OCI-LY7 (cell line): Measurements from ENCODE around the gene PARD3B. TPM values are rescaled to one million over a fixed set of nuclear protein-coding genes. Genes with fewer than 3 reads are reported as not detected.

Source experiments
- BruUV-seq: library from RNA; stranded (reverse); fragments of 400-500 nt; replicated peaks from 2 replicates; lab custom pipeline; 2021; lab: Mats Ljungman, UMichigan
- CTCF ChIA-PET: fragments of 300-600 bp; sonication (Branson Sonifier 250); formaldehyde crosslinking; loops from one replicate; lab custom pipeline; 2022; ENCODE audit warnings: antibody characterized with exemption; ENCODE audit not compliant: unreplicated experiment; lab: Charles Lee
- POLR2A ChIA-PET: fragments of 300-600 bp; sonication (Branson Sonifier 250); formaldehyde crosslinking; loops from one replicate; lab custom pipeline; 2022; ENCODE audit warnings: antibody characterized with exemption; lab: Charles Lee
- DNase-seq: peaks from one replicate; pipeline ENCODE4 v3.0.0-alpha.2; 2015; ENCODE audit warnings: low spot score
- H2AFZ ChIP-seq: fragments of 200-600 bp; sonication (generic), shearing (Covaris generic); 2 replicates; pipeline ENCODE4 v1.6.1; 2014; ENCODE audit warnings: mild to moderate bottlenecking, antibody characterized with exemption, low read length, moderate library complexity
- H3K27ac ChIP-seq: fragments of 200-600 bp; sonication (generic); 2 replicates; pipeline ENCODE4 v1.5.1; 2014; ENCODE audit warnings: mixed run types, low read depth, mild to moderate bottlenecking, moderate library complexity, low read length, inconsistent platforms; ENCODE audit not compliant: poor library complexity, severe bottlenecking
- H3K36me3 ChIP-seq: fragments of 200-600 bp; sonication (generic); 2 replicates; pipeline ENCODE4 v1.6.1; 2014; ENCODE audit warnings: mild to moderate bottlenecking, antibody characterized with exemption, low read length, moderate library complexity, mixed read lengths; ENCODE audit not compliant: insufficient read depth
- H3K4me1 ChIP-seq: fragments of 200-600 bp; sonication (generic); 2 replicates; pipeline ENCODE4 v1.5.1; 2014; ENCODE audit warnings: mild to moderate bottlenecking, low read length; ENCODE audit not compliant: insufficient read depth, poor library complexity, severe bottlenecking
- H3K4me2 ChIP-seq: fragments of 200-600 bp; sonication (generic); 2 replicates; pipeline ENCODE4 v1.6.1; 2014; ENCODE audit warnings: mild to moderate bottlenecking, low read length
- H3K4me3 ChIP-seq: fragments of 200-600 bp; sonication (generic); 2 replicates; pipeline ENCODE4 v1.5.1; 2014; ENCODE audit warnings: mild to moderate bottlenecking, low read depth, low read length; ENCODE audit not compliant: poor library complexity, severe bottlenecking
- H3K79me2 ChIP-seq: fragments of 200-600 bp; sonication (generic); 2 replicates; pipeline ENCODE4 v1.6.1; 2016; ENCODE audit warnings: low read depth, mild to moderate bottlenecking, low read length, moderate library complexity, mixed read lengths; ENCODE audit not compliant: insufficient read depth
- H3K9me2 ChIP-seq: fragments of 200-600 bp; sonication (generic); 2 replicates; pipeline ENCODE4 v1.6.1; 2016; ENCODE audit warnings: mild to moderate bottlenecking, low read length, mixed read lengths; ENCODE audit not compliant: insufficient read depth
- H3K9me3 ChIP-seq: fragments of 200-600 bp; sonication (generic); 2 replicates; pipeline ENCODE4 v1.6.1; 2014; ENCODE audit warnings: mild to moderate bottlenecking, mixed run types, low read length, mixed read lengths
- H4K20me1 ChIP-seq: fragments of 200-600 bp; sonication (generic); 2 replicates; pipeline ENCODE4 v1.6.1; 2014; ENCODE audit warnings: mild to moderate bottlenecking, antibody characterized with exemption, low read length, moderate library complexity, mixed read lengths; ENCODE audit not compliant: insufficient read depth
- EZH2phosphoT487 ChIP-seq: fragments of 200-600 bp; sonication (generic); IDR thresholded peaks from 2 replicates; pipeline ENCODE4 v1.6.1; 2018; ENCODE audit warnings: low read depth, borderline replicate concordance, mild to moderate bottlenecking, mixed run types, antibody characterized with exemption, low read length, moderate library complexity, mixed read lengths
- intact Hi-C: fragments of 100-400 bp; cut with micrococcal nuclease; formaldehyde crosslinking; loops from one replicate; pipeline ENCODE4 v1.10.0; 2022; ENCODE audit not compliant: unreplicated experiment
- total RNA-seq, 2 experiments: library from RNA; depleted of rRNA in 1 of 2; stranded (reverse); fragments of >200 nt in 1 of 2; shearing (Covaris generic) in 1 of 2; gene quantifications; 2 replicates each; pipeline ENCODE4 v1.2.3, GENCODE V29; 2014 to 2022
- TF ChIP-seq, protein P1 (sequence below): fragments of 200-600 bp; sonication (generic); conservative IDR thresholded peaks from 2 replicates; pipeline ENCODE4 v1.5.1; 2014; ENCODE audit warnings: mild to moderate bottlenecking, antibody characterized with exemption, low read length, moderate library complexity, mixed read lengths

Gene PARD3B
- total RNA-seq, 2 experiments from 2014 or later, result not detected

DNA sequence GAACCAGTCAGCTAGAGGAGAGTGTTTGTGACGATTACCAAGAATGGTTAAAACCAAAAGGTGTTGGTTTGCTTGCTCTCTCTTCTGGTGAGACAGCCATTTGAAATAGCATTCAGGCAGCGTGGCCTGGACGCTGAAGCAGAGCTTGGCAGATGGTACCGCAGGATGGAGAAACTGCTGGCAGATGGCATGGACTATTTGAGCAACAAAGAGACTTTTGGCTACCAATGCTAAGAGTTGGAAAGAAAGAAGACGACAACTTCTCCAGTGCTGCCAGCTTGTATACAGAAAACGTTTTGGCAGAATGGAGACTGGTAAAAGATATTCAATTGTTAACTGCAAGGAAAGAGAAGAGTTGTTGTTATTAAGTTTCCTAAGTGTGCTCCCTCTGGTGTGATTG lies 315.0 kb downstream of the PARD3B start:
- Histone ChIP-seq H3K9me2 (no peaks in the 10 kb centered on the region), H3K4me3 (no peak overlapping the region), H2AFZ (no peak overlapping the region), H3K36me3 (no peaks in the 10 kb centered on the region), H3K4me2 (no peak overlapping the region), H4K20me1 (no peaks in the 10 kb centered on the region), H3K27ac (no peak overlapping the region), H3K79me2 (no peaks in the 10 kb centered on the region), H3K9me3 (no peaks in the 10 kb centered on the region), H3K4me1 (no peaks in the 10 kb centered on the region)
- BruUV-seq, result no TSS peak
- CTCF ChIA-PET, result no interaction called here
- POLR2A ChIA-PET, result no interaction called here
- intact Hi-C loops, result no loop called here
- TF ChIP-seq, protein P1, sequence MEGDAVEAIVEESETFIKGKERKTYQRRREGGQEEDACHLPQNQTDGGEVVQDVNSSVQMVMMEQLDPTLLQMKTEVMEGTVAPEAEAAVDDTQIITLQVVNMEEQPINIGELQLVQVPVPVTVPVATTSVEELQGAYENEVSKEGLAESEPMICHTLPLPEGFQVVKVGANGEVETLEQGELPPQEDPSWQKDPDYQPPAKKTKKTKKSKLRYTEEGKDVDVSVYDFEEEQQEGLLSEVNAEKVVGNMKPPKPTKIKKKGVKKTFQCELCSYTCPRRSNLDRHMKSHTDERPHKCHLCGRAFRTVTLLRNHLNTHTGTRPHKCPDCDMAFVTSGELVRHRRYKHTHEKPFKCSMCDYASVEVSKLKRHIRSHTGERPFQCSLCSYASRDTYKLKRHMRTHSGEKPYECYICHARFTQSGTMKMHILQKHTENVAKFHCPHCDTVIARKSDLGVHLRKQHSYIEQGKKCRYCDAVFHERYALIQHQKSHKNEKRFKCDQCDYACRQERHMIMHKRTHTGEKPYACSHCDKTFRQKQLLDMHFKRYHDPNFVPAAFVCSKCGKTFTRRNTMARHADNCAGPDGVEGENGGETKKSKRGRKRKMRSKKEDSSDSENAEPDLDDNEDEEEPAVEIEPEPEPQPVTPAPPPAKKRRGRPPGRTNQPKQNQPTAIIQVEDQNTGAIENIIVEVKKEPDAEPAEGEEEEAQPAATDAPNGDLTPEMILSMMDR, result no peak
- TF ChIP-seq EZH2phosphoT487, result no peak
- DNase-seq, result no peak

DNA sequence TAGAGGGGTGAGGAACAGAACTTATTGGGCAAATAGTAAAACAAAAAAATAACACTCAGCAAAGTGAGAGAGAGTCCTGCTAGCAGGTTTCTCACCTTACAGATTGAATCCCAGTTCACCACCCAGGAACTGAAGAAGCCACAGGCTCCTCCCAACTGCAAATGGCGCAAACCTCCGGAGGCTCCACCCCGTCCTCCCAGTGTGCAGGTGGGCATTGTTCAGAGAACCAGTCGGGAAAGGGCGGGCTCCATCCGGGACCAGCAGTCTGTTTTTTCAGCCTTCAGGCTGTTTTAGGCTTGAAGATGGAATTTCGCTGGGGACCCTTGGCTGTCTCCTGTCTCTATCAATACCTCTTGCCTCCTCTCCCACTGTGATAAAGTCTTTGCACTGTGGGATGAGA lies 317.5 kb downstream of the PARD3B start:
- H3K4me2 ChIP-seq, result no peak overlapping the region
- no peaks in the 10 kb centered on the region for H3K79me2 ChIP-seq
- no peaks in the 10 kb centered on the region for H4K20me1 ChIP-seq
- DNase-seq, result no peak
- H2AFZ ChIP-seq, result no peak overlapping the region
- no peaks in the 10 kb centered on the region for H3K9me2 ChIP-seq
- H3K36me3 ChIP-seq, result no peaks in the 10 kb centered on the region
- CTCF ChIA-PET, result no interaction called here
- POLR2A ChIA-PET, result no interaction called here
- BruUV-seq, result no TSS peak
- no peaks in the 10 kb centered on the region for H3K9me3 ChIP-seq
- intact Hi-C loops, result no loop called here
- H3K4me1 ChIP-seq, result no peaks in the 10 kb centered on the region
- TF ChIP-seq, protein P1, result no peak
- TF ChIP-seq EZH2phosphoT487, result no peak
- no peak overlapping the region for H3K4me3 ChIP-seq
- no peak overlapping the region for H3K27ac ChIP-seq

DNA sequence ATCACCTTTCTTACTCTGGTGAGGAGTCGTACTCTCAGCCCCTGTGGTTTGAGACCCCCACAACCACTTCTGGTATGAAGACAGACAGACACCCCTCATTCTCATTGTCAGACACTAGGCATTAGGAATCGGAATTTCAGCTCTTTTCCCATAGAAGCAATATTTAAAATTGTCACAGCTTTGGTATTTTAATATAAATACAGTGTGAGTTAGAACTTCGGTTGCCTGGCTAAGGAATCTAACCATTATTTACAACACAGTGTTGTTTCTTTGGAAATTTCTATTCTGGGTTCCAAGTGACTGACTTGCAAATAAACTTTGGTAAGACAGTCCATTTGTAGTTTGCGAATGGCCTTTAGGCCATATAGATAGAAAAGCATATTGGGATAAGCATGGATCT lies 318.1 kb downstream of the PARD3B start:
- intact Hi-C loops, result no loop called here
- POLR2A ChIA-PET, result no interaction called here
- Histone ChIP-seq H3K79me2 (no peaks in the 10 kb centered on the region), H3K4me3 (no peak overlapping the region), H4K20me1 (no peaks in the 10 kb centered on the region), H3K4me1 (no peaks in the 10 kb centered on the region), H2AFZ (no peak overlapping the region), H3K27ac (no peak overlapping the region), H3K36me3 (no peaks in the 10 kb centered on the region), H3K9me2 (no peaks in the 10 kb centered on the region), H3K9me3 (no peaks in the 10 kb centered on the region), H3K4me2 (no peak overlapping the region)
- CTCF ChIA-PET, result no interaction called here
- no peak for DNase-seq
- no peak for TF ChIP-seq EZH2phosphoT487
- TF ChIP-seq, protein P1, result no peak
- no TSS peak for BruUV-seq
